OCI-LY3 (cell line): ENCODE results near the gene CTNND2.

ENCODE experiments used
- CTCF ChIP-seq: fragments of 200-600, 300-600 bp; sonication (generic); IDR thresholded peaks from 2 replicates; pipeline ENCODE4 v1.5.1; 2014; ENCODE audit warnings: antibody characterized with exemption, low read length, low read depth
- EZH2phosphoT487 ChIP-seq: fragments of 200-600 bp; shearing (Covaris generic); IDR thresholded peaks from 2 replicates; pipeline ENCODE4 v1.6.1; 2018; ENCODE audit warnings: antibody characterized with exemption, mixed run types, low read depth

- TF ChIP-seq CTCF (no peak), EZH2phosphoT487 (no peak)
Observed at GRCh38 chr5:11346336-11346735, 557.9 kb downstream of the CTNND2 start.
